Endothelial cell (in vitro differentiated cells): ENCODE measurements around the gene UCK1. TPM values are rescaled to one million over a fixed set of nuclear protein-coding genes. Genes with fewer than 3 reads are reported as not detected.

Experiments
- DNase-seq: peaks from one replicate; pipeline ENCODE4 v3.0.0; 2021; ENCODE audit warnings: low spot score
- H3K27ac Mint-ChIP-seq: one replicate; pipeline ENCODE4 v1.8.0; 2021; ENCODE audit warnings: mixed read lengths, inconsistent platforms; ENCODE audit not compliant: unreplicated experiment
- H3K27me3 Mint-ChIP-seq: one replicate; pipeline ENCODE4 v1.8.0; 2021; ENCODE audit warnings: mild to moderate bottlenecking, moderate library complexity, mixed read lengths, inconsistent platforms; ENCODE audit not compliant: unreplicated experiment
- H3K36me3 Mint-ChIP-seq: one replicate; pipeline ENCODE4 v1.8.0; 2021; ENCODE audit warnings: mild to moderate bottlenecking, low read depth, mixed read lengths, inconsistent platforms; ENCODE audit not compliant: unreplicated experiment
- H3K4me1 Mint-ChIP-seq: one replicate; pipeline ENCODE4 v1.8.0; 2021; ENCODE audit warnings: mild to moderate bottlenecking, mixed read lengths, inconsistent platforms; ENCODE audit not compliant: unreplicated experiment
- H3K4me3 Mint-ChIP-seq: one replicate; pipeline ENCODE4 v1.8.0; 2021; ENCODE audit warnings: mild to moderate bottlenecking, mixed read lengths, inconsistent platforms; ENCODE audit not compliant: unreplicated experiment
- H3K9me3 Mint-ChIP-seq: one replicate; pipeline ENCODE4 v1.8.0; 2021; ENCODE audit warnings: mixed read lengths, inconsistent platforms; ENCODE audit not compliant: unreplicated experiment
- CTCF ChIP-seq: fragments of 200-600 bp; sonication (generic); IDR thresholded peaks from one replicate; pipeline ENCODE4 v1.5.0; 2021; ENCODE audit warnings: antibody characterized with exemption; ENCODE audit not compliant: unreplicated experiment
- long read RNA-seq: library from polyadenylated mRNA; unstranded; transcript quantifications from one replicate; pipeline ENCODE4 v2.0.0, GENCODE V29; 2020; ENCODE audit not compliant: unreplicated experiment
- total RNA-seq: library from RNA; stranded (reverse); fragmentation: NEBNext Ultra II Directional; extraction: Animal tissue kit (Norgen Biotek cat#: 25700); gene quantifications from one replicate; pipeline ENCODE4 v1.2.1, GENCODE V29; 2021; ENCODE audit not compliant: unreplicated experiment

UCK1 gene
- 23.0 TPM for total RNA-seq
- long read RNA-seq, transcript UCK1-204 (7 exons, 2,167 nt) = major isoform, 18 of 30 reads
- long read RNA-seq, partial matches to known transcripts = 1 of 30 reads
- long read RNA-seq, other reads (novel, unspliced or antisense) = 10 of 30 reads

DNA sequence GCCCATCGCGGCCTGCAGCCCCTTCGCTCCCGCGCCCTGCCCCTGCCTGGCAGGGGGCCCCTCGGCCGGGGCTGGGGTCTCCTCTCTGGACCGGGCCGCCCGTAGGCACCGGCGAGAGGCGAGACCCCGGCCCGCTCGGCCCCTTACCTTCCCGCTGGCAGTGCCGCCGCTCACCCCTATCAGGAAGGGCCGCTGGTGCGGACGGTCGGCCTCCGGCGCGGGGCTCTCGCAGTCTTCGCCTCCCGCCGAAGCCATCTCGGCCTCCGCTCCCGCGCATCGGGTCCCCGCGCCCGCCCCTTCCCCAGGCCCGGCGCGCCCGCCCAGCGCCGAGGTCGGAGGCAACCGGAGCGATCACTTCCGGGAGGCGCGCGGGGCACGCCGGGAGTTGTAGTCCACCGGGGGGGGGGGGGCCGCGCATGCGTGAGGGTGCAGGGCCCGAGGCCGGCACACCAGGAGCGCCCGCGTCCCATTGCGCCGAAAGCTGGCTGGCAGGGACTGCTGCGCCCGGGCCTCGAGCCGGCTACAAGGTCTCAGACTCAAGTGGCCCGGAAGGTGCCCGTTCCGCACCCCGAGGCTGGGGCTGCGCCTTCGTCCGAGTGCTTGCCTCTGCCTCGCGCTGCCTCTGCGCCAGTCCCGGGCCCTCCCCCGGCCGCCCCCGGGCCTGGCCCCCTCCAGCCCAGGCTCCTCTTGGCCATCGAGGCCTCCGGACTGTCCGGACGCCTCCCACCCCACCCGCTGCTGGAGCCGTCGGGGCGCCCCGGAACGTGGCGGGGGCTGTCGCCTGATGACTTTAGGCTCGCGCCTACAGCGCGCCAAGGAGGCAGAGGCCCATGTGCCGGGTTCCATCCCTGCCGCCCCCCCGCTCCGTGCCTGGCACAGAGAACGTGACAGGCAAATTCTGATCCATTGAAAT is at the start of gene UCK1:
Gene UCK1 (minus strand): TSS at position 344 of the 913 bp plus-strand sequence. CDS start 89 bp downstream, at position 255.
- H3K27me3 Mint-ChIP-seq = peaks cover 2% of the 10 kb centered on the region
- no peaks in the 10 kb centered on the region for H3K9me3 Mint-ChIP-seq
- peaks cover 12% of the 10 kb centered on the region for H3K36me3 Mint-ChIP-seq
- no peak within 1 kb of the TSS for H3K27ac Mint-ChIP-seq
- peak within 1 kb of the TSS; percentile 86 for H3K4me3 Mint-ChIP-seq
- peak; percentile 79 for DNase-seq
- no peaks in the 10 kb centered on the region for H3K4me1 Mint-ChIP-seq
- TF ChIP-seq CTCF = no peak

GRCh38 chr9:131580358-131580757 is 49.3 kb upstream of the UCK1 start:
- Mint-ChIP-seq H3K4me3 (no peak overlapping the region), H3K9me3 (no peaks in the 10 kb centered on the region), H3K4me1 (no peaks in the 10 kb centered on the region), H3K36me3 (peaks cover 47% of the 10 kb centered on the region), H3K27me3 (peaks cover 21% of the 10 kb centered on the region), H3K27ac (no peak overlapping the region)
- TF ChIP-seq CTCF = no peak
- DNase-seq = no peak

DNA sequence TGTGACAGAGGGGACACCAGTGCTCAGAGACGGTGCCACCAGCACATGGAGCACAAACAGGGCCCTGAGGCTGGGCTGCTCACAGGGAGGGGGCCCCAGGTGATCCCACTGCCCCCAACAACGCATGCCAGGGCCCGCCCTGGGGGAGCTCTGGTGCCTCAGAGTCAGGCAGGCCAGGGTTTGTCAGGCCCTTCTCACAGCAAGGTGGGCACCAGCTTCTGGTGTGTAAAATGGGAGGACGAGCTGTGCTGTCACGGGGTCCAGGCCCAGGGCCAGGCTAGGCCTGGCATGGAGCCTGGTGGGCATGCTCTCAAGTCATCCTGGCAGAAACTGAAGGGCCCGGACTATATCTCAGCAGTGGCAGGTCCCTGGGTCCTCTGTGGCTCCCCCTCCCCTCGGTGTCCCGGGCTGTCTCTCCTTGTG is 48.7 kb upstream of the UCK1 start:
- Mint-ChIP-seq H3K9me3 (no peaks in the 10 kb centered on the region), H3K27ac (no peak overlapping the region), H3K27me3 (peaks cover 17% of the 10 kb centered on the region), H3K4me1 (no peaks in the 10 kb centered on the region), H3K36me3 (peaks cover 42% of the 10 kb centered on the region), H3K4me3 (no peak overlapping the region)
- no peak for TF ChIP-seq CTCF
- DNase-seq = no peak

GRCh38 chr9:131578731-131579504 is 47.9 kb upstream of the UCK1 start:
- Mint-ChIP-seq H3K27ac (peak overlapping the region; percentile 53), H3K4me1 (no peaks in the 10 kb centered on the region), H3K9me3 (no peaks in the 10 kb centered on the region), H3K4me3 (no peak overlapping the region), H3K36me3 (peaks cover 41% of the 10 kb centered on the region), H3K27me3 (peaks cover 17% of the 10 kb centered on the region)
- no peak for TF ChIP-seq CTCF
- DNase-seq = no peak
